ENCODE results near the gene ITPR1.

DNA sequence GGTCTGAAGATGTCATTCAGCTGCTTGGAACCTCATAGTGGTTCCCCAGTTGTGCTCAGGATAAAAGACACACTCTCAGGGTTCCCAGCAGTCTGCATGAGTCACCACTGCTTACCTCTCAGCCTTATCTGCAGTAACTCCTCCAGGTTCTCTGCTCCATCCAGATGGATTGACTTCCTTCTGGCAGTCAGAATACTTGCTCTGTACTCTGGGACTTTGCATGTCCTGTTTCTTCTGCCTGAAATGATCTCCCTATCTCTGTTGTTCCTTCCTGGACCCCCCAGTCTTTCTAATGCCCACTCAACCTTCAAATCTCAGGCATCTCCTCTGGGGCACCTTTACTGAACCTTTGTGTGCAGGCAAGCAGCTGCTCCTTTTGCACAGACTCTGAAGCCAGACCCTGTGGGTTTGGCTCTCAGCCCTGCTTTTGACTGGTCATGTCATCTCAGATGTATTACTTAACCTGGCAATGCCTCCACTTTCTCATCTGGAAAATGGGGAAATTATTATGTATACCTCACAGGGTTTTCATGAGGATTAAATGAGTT lies 38.4 kb downstream of the ITPR1 start:
- TF ChIP-seq POLR2A (IDR thresholded peaks at IDR 0.05), result no peak
- TF ChIP-seq, protein P1, sequence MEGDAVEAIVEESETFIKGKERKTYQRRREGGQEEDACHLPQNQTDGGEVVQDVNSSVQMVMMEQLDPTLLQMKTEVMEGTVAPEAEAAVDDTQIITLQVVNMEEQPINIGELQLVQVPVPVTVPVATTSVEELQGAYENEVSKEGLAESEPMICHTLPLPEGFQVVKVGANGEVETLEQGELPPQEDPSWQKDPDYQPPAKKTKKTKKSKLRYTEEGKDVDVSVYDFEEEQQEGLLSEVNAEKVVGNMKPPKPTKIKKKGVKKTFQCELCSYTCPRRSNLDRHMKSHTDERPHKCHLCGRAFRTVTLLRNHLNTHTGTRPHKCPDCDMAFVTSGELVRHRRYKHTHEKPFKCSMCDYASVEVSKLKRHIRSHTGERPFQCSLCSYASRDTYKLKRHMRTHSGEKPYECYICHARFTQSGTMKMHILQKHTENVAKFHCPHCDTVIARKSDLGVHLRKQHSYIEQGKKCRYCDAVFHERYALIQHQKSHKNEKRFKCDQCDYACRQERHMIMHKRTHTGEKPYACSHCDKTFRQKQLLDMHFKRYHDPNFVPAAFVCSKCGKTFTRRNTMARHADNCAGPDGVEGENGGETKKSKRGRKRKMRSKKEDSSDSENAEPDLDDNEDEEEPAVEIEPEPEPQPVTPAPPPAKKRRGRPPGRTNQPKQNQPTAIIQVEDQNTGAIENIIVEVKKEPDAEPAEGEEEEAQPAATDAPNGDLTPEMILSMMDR (IDR thresholded peaks at IDR 0.05), result no peak
